GM18870 (cell line): Measurements from ENCODE around the gene GGNBP2.

Experiments
- ATAC-seq: cut with Tn5 transposase; IDR thresholded peaks from one replicate; pipeline ENCODE4 v1.9.1; 2021; ENCODE audit warnings: moderate library complexity; ENCODE audit not compliant: unreplicated experiment

The GGNBP2 gene

GRCh38 chr17:36515837-36516236 lies 28.9 kb upstream of the GGNBP2 start:
- ATAC-seq: no peak

- ATAC-seq: no peak
Measured at GRCh38 chr17:36523113-36523512, 21.6 kb upstream of the GGNBP2 start.

GRCh38 chr17:36524428-36524876 lies 20.3 kb upstream of the GGNBP2 start:
- no peak for ATAC-seq

- no peak for ATAC-seq
Measured at GRCh38 chr17:36525113-36525512, 19.6 kb upstream of the GGNBP2 start.

GRCh38 chr17:36525888-36526287 lies 18.8 kb upstream of the GGNBP2 start:
- ATAC-seq: no peak

- ATAC-seq: no peak
Measured at GRCh38 chr17:36527621-36528250, 17.0 kb upstream of the GGNBP2 start.

- ATAC-seq: no peak
Measured at GRCh38 chr17:36529121-36529520, 15.6 kb upstream of the GGNBP2 start.

GRCh38 chr17:36532435-36532975 lies 12.2 kb upstream of the GGNBP2 start:
- no peak for ATAC-seq

- peak; percentile 17 for ATAC-seq
Measured at GRCh38 chr17:36533935-36534839, 10.5 kb upstream of the GGNBP2 start.

- peak; percentile 55 for ATAC-seq
Measured at GRCh38 chr17:36534840-36535668, 9.7 kb upstream of the GGNBP2 start, which contains the start of the genes MYO19 and PIGW. Gene MYO19 (minus strand): TSS chr17:36534868. CDS start chr17:36532538, 2,330 bp downstream. Gene PIGW (plus strand): TSS chr17:36534987. CDS start chr17:36537102, 2,115 bp downstream.

GRCh38 chr17:36535669-36536081 lies 9.0 kb upstream of the GGNBP2 start:
- ATAC-seq: no peak

- no peak for ATAC-seq
Measured at GRCh38 chr17:36540696-36541095, 4.0 kb upstream of the GGNBP2 start.

GRCh38 chr17:36542755-36543154 lies 2.0 kb upstream of the GGNBP2 start:
- ATAC-seq: no peak

- no peak for ATAC-seq
Measured at GRCh38 chr17:36544044-36544306, 744 bp upstream of the GGNBP2 start.

- no peak for ATAC-seq
Measured at GRCh38 chr17:36545077-36545464, 352 bp downstream of the GGNBP2 start.

- no peak for ATAC-seq
Measured at GRCh38 chr17:36545465-36546417, 1.0 kb downstream of the GGNBP2 start.

GRCh38 chr17:36546418-36547093 lies 1.8 kb downstream of the GGNBP2 start:
- no peak for ATAC-seq

GRCh38 chr17:36547776-36548175 lies 3.1 kb downstream of the GGNBP2 start:
- ATAC-seq: no peak
